A673 (cell line): ENCODE measurements around the gene ATP5ME.

Experiments
- EZH2 ChIP-seq: fragments of 200-600 bp; sonication (generic); IDR thresholded peaks from 2 replicates; pipeline ENCODE4 v1.6.1; 2017; ENCODE audit warnings: borderline replicate concordance, low read depth, mild to moderate bottlenecking, mixed read lengths, antibody characterized with exemption, low read length; ENCODE audit not compliant: poor library complexity, severe bottlenecking
- TF ChIP-seq, protein P1 (sequence below): fragments of 300-800, 200-600 bp; sonication (generic); conservative IDR thresholded peaks from 2 replicates; pipeline ENCODE4 v1.5.1; 2017; ENCODE audit warnings: low read depth, mild to moderate bottlenecking, antibody characterized with exemption, low read length, moderate library complexity, mixed read lengths

DNA sequence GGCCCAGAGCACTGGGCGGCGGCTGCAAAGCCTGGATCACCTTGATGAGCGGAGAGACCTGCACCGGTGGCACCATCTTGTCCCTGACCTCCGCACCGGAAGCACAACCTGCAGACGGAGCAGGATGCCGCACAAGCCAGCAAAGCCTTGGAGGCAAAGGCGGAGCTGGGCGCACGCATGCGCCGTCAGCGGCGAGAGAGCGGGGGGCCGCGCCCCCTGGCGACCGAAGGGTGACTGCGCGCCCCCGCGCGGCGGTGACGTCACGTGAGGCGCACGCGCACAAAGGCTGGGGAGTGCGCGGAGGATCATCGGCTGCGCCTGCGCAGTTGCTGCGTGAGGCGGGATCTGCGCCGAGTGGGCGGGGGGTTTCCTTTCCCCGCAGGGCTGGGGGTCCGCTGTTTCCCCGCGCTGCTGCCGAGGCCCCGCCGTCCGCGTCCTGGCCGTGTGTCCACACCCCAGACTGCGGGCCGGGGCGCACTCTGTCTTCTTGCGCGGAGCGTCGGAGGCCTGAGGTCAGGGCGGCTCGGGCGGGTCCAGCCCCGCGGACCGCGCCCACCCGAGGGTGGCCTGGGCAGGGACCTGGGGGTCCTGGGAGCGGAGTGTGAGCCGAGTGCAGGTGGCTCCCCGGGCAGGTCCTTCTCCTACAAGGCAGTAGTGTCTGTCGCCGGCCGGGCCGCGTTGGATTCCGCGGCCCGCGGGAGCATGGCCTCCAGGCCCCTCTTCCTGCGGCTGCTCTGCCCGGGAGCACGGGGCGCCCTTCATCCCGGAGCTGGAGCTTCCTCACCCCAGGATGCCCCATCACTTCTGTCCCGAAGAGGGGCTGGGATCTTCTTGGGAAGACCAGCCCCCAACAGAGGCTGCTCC is at the start of gene ATP5ME, which contains the start of gene MYL5:
- TF ChIP-seq, protein P1, sequence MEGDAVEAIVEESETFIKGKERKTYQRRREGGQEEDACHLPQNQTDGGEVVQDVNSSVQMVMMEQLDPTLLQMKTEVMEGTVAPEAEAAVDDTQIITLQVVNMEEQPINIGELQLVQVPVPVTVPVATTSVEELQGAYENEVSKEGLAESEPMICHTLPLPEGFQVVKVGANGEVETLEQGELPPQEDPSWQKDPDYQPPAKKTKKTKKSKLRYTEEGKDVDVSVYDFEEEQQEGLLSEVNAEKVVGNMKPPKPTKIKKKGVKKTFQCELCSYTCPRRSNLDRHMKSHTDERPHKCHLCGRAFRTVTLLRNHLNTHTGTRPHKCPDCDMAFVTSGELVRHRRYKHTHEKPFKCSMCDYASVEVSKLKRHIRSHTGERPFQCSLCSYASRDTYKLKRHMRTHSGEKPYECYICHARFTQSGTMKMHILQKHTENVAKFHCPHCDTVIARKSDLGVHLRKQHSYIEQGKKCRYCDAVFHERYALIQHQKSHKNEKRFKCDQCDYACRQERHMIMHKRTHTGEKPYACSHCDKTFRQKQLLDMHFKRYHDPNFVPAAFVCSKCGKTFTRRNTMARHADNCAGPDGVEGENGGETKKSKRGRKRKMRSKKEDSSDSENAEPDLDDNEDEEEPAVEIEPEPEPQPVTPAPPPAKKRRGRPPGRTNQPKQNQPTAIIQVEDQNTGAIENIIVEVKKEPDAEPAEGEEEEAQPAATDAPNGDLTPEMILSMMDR, result peak; percentile 97
- no peak for TF ChIP-seq EZH2
